CD14-positive monocyte (primary cell): Measurements from ENCODE around the gene IL17C. TPM values are rescaled to one million over a fixed set of nuclear protein-coding genes. Genes with fewer than 3 reads are reported as not detected.
A peak's percentile ranks its signal among the peaks of the same experiment; 100 is the strongest.

ENCODE experiments used
- DNase-seq, 3 donors: peaks; one replicate each; pipeline ENCODE4 v3.0.0-alpha.2; 2011 to 2022
- H2AFZ ChIP-seq: 2 replicates; pipeline ENCODE4 v1.6.0; 2012; ENCODE audit warnings: mild to moderate bottlenecking, low read depth, low read length, inconsistent platforms; ENCODE audit not compliant: insufficient read depth, poor library complexity, severe bottlenecking
- H3K27ac ChIP-seq, 2 donors: 1 replicate in 1 of 2; 2 replicates in 1 of 2; pipeline ENCODE4 v1.5.1; 2012 to 2013; ENCODE audit warnings: low read length in 2 of 2, control low read depth in 1 of 2, inconsistent platforms in 1 of 2, low read depth in 1 of 2, mild to moderate bottlenecking in 1 of 2
- H3K27me3 ChIP-seq, 2 donors: one replicate each; pipeline versions ENCODE4 v1.6.0 to v1.6.1; 2011 to 2013; ENCODE audit warnings: low read length in 2 of 2; ENCODE audit not compliant: control insufficient read depth in 2 of 2, insufficient read depth in 2 of 2
- H3K36me3 ChIP-seq, 2 donors: replicated peaks in 1 of 2; 1 replicate in 1 of 2; 2 replicates in 1 of 2; pipeline versions ENCODE4 v1.5.1 to v1.6.1; 2012 to 2013; ENCODE audit warnings: low read length in 2 of 2, control low read depth in 1 of 2, inconsistent platforms in 1 of 2, mild to moderate bottlenecking in 1 of 2; ENCODE audit not compliant: insufficient read depth in 2 of 2, control insufficient read depth in 1 of 2
- H3K4me1 ChIP-seq, 2 donors: 1 replicate in 1 of 2; 2 replicates in 1 of 2; pipeline versions ENCODE4 v1.5.1 to v1.6.1; 2012 to 2013; ENCODE audit warnings: low read length in 2 of 2, control low read depth in 1 of 2, inconsistent platforms in 1 of 2, mild to moderate bottlenecking in 1 of 2, moderate library complexity in 1 of 2; ENCODE audit not compliant: insufficient read depth in 2 of 2, control insufficient read depth in 1 of 2
- H3K4me2 ChIP-seq: replicated peaks from 2 replicates; pipeline ENCODE3; 2012; ENCODE audit warnings: low read length, moderate library complexity, mild to moderate bottlenecking; ENCODE audit not compliant: poor library complexity, severe bottlenecking; ENCODE audit errors: extremely low read depth
- H3K4me3 ChIP-seq, 3 experiments: fragments of 200-600 bp in 1 of 3; sonication (generic) in 1 of 3; replicated peaks in 1 of 3; 1 replicate in 2 of 3; 2 replicates in 1 of 3; pipeline ENCODE4 v1.5.1; 2011 to 2013; ENCODE audit warnings: low read length in 3 of 3, mild to moderate bottlenecking in 3 of 3, control low read depth in 2 of 3, low read depth in 2 of 3, inconsistent platforms in 1 of 3, moderate library complexity in 1 of 3
- H3K79me2 ChIP-seq: 2 replicates; pipeline ENCODE4 v1.6.0; 2012; ENCODE audit warnings: mild to moderate bottlenecking, control low read depth, inconsistent platforms, low read length, moderate library complexity; ENCODE audit not compliant: insufficient read depth
- H3K9ac ChIP-seq: 2 replicates; pipeline ENCODE4 v1.6.0; 2017; ENCODE audit warnings: low read length, mild to moderate bottlenecking; ENCODE audit not compliant: insufficient read depth, poor library complexity, severe bottlenecking
- H3K9me3 ChIP-seq, 2 donors: replicated peaks in 1 of 2; 1 replicate in 1 of 2; 2 replicates in 1 of 2; pipeline versions ENCODE4 v1.5.1 to v1.6.1; 2012 to 2013; ENCODE audit warnings: low read length in 2 of 2, control low read depth in 1 of 2; ENCODE audit not compliant: control insufficient read depth in 1 of 2, insufficient read depth in 1 of 2
- H4K20me1 ChIP-seq: 2 replicates; pipeline ENCODE4 v1.6.0; 2012; ENCODE audit warnings: mild to moderate bottlenecking, low read length, control low read depth, moderate library complexity; ENCODE audit not compliant: insufficient read depth
- H3K27ac Mint-ChIP-seq, 7 donors: one replicate each; pipeline ENCODE4 v1.8.0; 2020; ENCODE audit warnings: mild to moderate bottlenecking in 7 of 7, mixed read lengths in 7 of 7, moderate library complexity in 6 of 7, inconsistent platforms in 2 of 7
- H3K27me3 Mint-ChIP-seq, 3 donors: one replicate each; pipeline ENCODE4 v1.8.0; 2021 to 2022; ENCODE audit warnings: low read depth in 3 of 3, mild to moderate bottlenecking in 3 of 3, mixed read lengths in 3 of 3, moderate library complexity in 3 of 3, inconsistent platforms in 1 of 3
- H3K36me3 Mint-ChIP-seq, 2 donors: one replicate each; pipeline ENCODE4 v1.8.0; 2020; ENCODE audit warnings: mixed read lengths in 2 of 2, inconsistent platforms in 1 of 2, mild to moderate bottlenecking in 1 of 2
- H3K4me1 Mint-ChIP-seq: one replicate; pipeline ENCODE4 v1.8.0; 2020; ENCODE audit warnings: mild to moderate bottlenecking, mixed read lengths
- H3K4me3 Mint-ChIP-seq, 2 donors: one replicate each; pipeline ENCODE4 v1.8.0; 2020; ENCODE audit warnings: mild to moderate bottlenecking in 2 of 2, mixed read lengths in 2 of 2, moderate library complexity in 1 of 2
- H3K9me3 Mint-ChIP-seq, 7 donors: one replicate each; pipeline ENCODE4 v1.8.0; 2020 to 2022; ENCODE audit warnings: mixed read lengths in 7 of 7, mild to moderate bottlenecking in 6 of 7, moderate library complexity in 6 of 7, inconsistent platforms in 2 of 7
- CTCF ChIP-seq: fragments of 200-600 bp; IDR thresholded peaks from one replicate; pipeline ENCODE4 v1.8.0; 2022; ENCODE audit warnings: antibody characterized with exemption, mild to moderate bottlenecking
- WGBS: methylation state at CpG from one replicate; pipeline ENCODE4 v1.1.5; 2013; ENCODE audit warnings: missing lambda C conversion rate; ENCODE audit not compliant: insufficient coverage; 5-methylcytosine and 5-hydroxymethylcytosine counted together
- intact Hi-C, 2 donors: fragments of 100-400 bp; cut with micrococcal nuclease; formaldehyde crosslinking; loops; one replicate each; pipeline versions ENCODE4 v1.15.0 to v1.15.1; 2023
- polyA plus RNA-seq, 3 donors: library from polyadenylated mRNA; depleted of rRNA in 1 of 3; unstranded in 2 of 3; stranded (reverse) in 1 of 3; fragments of 300-500 nt in 2 of 3; fragments of >200 nt in 1 of 3; fragmentation: Illumina TruSeq in 2 of 3; gene quantifications; 1 replicate in 2 of 3; 2 replicates in 1 of 3; pipeline ENCODE4 v1.2.3, GENCODE V29; 2012 to 2021

Gene IL17C
- polyA plus RNA-seq, 3 donors, result 0.08 TPM; not detected in 2

DNA sequence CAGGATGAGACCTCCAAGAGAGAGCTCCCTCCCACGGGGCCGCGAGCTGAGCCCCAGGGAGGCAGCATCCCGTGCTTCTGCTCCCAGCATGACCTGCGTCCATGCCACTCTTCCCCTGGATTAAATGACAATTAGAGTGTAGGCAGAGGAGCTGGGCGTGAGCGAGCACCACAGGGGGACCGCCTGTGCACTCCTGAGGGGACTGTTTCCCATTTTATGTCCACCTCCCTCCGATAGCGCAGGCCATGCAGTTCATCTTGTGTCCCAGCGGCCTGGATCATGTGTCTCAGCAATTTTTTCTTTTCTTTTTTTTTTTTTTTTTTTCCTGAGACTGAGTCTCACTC is 5.8 kb upstream of the IL17C start:
- intact Hi-C loops, result loop anchor here in 1 of 2 donors (10.0 kb wide), 1 partner anchor 52 kb away; the partner anchor contains the start of gene SNAI3

GRCh38 chr16:88633684-88634140 is 4.7 kb upstream of the IL17C start:
- Histone ChIP-seq H3K4me1 (peaks cover 21 to 26% of the 10 kb centered on the region in 2 donors), H3K9me3 (peaks cover 0 to 5% of the 10 kb centered on the region in 2 donors), H3K4me2 (peak overlapping the region; percentile 79), H3K27ac (no peak overlapping the region), H3K27me3 (peaks cover 4 to 34% of the 10 kb centered on the region in 2 donors), H4K20me1 (peaks cover 24% of the 10 kb centered on the region), H3K9ac (peak overlapping the region; percentile 65), H3K4me3 (peak overlapping the region; percentile 40 to 77 (median 44)), H3K79me2 (no peaks in the 10 kb centered on the region), H3K36me3 (peaks cover 28 to 34% of the 10 kb centered on the region in 2 donors), H2AFZ (peak overlapping the region; percentile 67)
- peak in 2 of 3 donors; percentile 28 to 59 for DNase-seq
- TF ChIP-seq CTCF, result peak; percentile 46
- 17% methylated on average over 20 of the region's 23 CpGs for WGBS
- H3K4me1 Mint-ChIP-seq, result peaks cover 17% of the 10 kb centered on the region
- peak overlapping the region; percentile 69 to 85 for H3K4me3 Mint-ChIP-seq
- H3K27me3 Mint-ChIP-seq, result peaks cover 28 to 50% (median 35%) of the 10 kb centered on the region in 3 donors
- intact Hi-C loops, result loop anchor here in 1 of 2 donors (10.0 kb wide), 1 partner anchor 51 kb away; the partner anchor contains the start of gene SNAI3
- peak overlapping the region in 2 of 7 donors; percentile 25 to 75 for H3K27ac Mint-ChIP-seq
- peaks cover 30 to 46% of the 10 kb centered on the region in 2 donors for H3K36me3 Mint-ChIP-seq
- H3K9me3 Mint-ChIP-seq, result peaks cover 0 to 7% (median 5%) of the 10 kb centered on the region in 7 donors

More for the DNA sequence above, 5.8 kb upstream of the IL17C start:
- H3K4me3 ChIP-seq, result no peak overlapping the region
- Mint-ChIP-seq H3K27ac (peak overlapping the region in 1 of 7 donors; percentile 58), H3K36me3 (peaks cover 41 to 57% of the 10 kb centered on the region in 2 donors), H3K4me3 (no peak overlapping the region), H3K27me3 (peaks cover 20 to 39% (median 25%) of the 10 kb centered on the region in 3 donors), H3K9me3 (peaks cover 0 to 5% (median 2%) of the 10 kb centered on the region in 7 donors), H3K4me1 (peaks cover 15% of the 10 kb centered on the region)
- no peak overlapping the region for H2AFZ ChIP-seq
- H3K4me1 ChIP-seq, result peaks cover 21 to 26% of the 10 kb centered on the region in 2 donors
- H3K9ac ChIP-seq, result no peak overlapping the region
- no peak for DNase-seq
- peaks cover 23% of the 10 kb centered on the region for H4K20me1 ChIP-seq
- peaks cover 0 to 23% of the 10 kb centered on the region in 2 donors for H3K27me3 ChIP-seq
- 97% methylated on average over 11 of the region's 11 CpGs for WGBS
- H3K9me3 ChIP-seq, result no peaks in the 10 kb centered on the region
- no peak for TF ChIP-seq CTCF
- H3K27ac ChIP-seq, result no peak overlapping the region
- peaks cover 38 to 46% of the 10 kb centered on the region in 2 donors for H3K36me3 ChIP-seq
- H3K4me2 ChIP-seq, result no peak overlapping the region
- no peaks in the 10 kb centered on the region for H3K79me2 ChIP-seq
